Measurements from ENCODE around the gene UHRF1.
"Not testable (repeated sequence)": the region's sequence is repeated elsewhere in the genome, so short reads cannot be mapped to it uniquely, and the experiment has no call there.

UHRF1 gene

DNA sequence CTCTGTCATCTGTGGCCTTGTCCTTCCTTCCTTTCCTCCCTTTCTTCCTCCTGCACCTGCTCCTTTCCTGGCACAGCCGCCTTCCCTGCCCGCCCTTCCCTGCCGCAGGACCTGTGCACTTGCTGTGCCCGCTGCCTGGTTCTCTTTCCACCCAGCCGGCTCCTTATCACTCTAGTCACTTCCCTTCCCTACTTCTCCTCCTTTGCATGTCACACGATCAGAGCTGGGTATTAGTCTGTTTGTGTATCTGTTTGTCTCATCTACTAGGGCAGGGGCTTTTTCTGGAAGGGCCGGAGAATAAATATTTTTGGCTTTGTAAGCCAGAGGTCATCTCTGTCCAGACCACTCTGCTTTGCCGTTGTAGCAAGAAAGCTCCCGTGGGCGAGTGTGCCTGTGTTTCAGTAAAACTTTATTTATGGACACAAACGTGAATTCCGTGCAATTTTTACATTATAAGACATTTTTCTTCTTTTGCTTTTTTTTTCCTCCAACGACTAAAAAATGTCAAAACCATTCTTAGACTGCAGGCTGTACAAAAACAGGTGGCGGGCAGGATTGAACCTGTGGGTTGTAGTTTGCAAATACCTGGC, 65.7 kb downstream of the UHRF1 start:
- DNase-seq = no peak

- DNase-seq = not testable (repeated sequence)
Observed at GRCh38 chr19:4975601-4976000, 66.3 kb downstream of the UHRF1 start.

DNA sequence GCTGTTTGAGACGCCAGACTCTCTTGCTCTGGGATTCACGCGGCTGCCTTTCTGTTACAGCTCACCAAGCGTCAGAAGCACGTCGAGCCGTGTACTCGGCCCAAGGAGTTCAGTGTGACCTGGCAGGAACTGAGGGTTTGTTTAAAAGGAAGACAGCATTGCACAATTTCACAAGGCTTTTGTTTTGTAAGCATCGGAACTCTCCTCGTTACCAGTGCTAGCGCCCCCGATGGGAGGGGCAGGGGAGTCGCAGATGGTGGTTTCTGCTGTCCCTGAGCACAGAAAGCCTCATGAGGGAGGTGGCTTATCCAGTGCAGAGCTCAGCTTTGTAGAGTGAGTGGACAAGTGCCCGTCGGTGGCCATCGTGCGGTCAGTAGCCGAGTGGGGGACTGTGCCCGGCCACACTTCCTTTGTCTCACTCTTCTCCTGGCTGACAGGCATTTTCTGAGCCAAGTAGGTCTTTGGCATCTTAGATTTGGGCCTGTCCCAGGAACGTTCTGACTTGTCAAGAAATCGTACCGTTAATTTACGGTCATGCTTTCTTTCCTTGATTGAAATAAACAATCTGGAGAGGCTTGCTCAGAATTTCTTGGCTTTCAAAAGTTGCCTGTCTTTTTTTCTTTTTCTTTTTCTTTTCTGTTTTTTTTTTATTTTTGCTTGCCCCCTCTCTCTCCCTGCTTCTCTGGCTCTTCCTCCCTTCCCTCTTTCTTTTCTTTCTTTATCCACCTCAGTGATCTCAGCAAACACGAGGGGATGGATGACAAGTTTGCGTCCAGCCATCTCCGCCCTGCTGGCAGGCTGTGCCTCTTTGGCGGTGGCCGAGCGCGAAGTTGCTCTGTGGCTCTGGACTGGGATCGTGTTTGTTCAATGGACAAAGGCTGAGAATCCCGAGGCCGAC, 67.3 kb downstream of the UHRF1 start:
- DNase-seq = no peak

GRCh38 chr19:4977299-4978174, 68.2 kb downstream of the UHRF1 start:
- DNase-seq = no peak

- no peak for DNase-seq
Observed at GRCh38 chr19:4979211-4979807, 70.0 kb downstream of the UHRF1 start.

DNA sequence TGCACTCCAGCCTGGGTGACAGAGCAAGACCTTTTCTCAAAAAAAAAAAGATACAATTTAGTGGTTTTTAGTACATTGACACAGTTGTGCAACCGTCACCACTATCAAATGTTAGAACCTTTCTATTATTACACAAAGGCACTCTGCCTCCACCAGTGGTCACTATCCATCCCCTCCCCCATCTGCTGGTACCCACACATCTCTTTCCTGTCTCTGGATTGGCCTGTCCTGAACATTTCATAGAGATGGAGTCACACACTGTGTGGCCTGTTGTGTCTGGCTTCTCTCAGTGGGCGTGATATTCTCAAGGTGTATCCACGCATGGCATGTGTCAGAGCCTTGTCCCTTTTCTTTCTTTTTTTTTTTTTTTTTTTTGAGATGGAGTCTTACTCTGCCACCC, 70.8 kb downstream of the UHRF1 start:
- no peak for DNase-seq

- DNase-seq = no peak
Observed at GRCh38 chr19:4980838-4981680, 71.8 kb downstream of the UHRF1 start.

DNA sequence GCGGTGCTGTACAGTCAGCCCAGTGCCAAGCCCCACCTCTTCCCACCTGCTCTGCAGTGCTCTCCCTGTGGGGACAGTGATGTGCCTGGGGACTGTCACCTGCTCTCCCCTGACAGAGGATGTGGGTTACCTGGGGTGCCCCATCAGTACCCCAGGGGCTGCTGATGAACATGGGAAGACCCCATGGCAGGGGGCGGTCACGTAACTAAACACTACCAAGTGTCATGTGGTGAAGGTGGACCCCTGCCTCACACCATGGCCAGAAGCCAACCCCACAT, 72.3 kb downstream of the UHRF1 start:
- DNase-seq = no peak

GRCh38 chr19:4983346-4984105, 74.2 kb downstream of the UHRF1 start:
- DNase-seq = no peak

- DNase-seq = no peak
Observed at GRCh38 chr19:4984106-4984380, 74.7 kb downstream of the UHRF1 start.

DNA sequence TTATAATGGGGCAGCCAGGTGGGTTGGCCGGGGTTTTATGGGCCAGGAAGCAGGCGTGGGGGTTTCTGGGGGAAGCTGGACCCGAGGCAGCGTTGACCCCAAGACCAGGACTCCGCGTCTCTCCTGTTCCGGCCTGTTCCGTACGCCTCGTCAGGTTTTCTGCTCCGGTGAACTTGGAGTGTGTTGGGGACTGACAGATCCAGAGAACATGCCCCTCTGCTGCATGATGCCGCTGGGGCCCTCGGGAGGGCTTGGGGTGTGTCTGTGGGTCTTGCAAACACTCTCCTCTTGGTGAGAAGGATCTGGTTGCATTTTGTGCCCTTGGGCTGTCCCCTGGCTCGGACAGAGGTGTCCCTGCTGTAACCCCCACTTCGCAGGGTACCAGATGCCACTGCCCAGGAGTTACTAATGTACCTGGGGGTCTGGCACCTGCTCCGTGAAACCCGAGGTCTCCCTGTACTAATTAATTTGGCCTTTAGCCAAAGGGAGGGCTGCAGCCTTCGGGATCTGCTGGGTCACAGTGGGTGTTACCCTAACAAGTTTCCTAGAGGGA, 75.2 kb downstream of the UHRF1 start:
- DNase-seq = no peak

DNA sequence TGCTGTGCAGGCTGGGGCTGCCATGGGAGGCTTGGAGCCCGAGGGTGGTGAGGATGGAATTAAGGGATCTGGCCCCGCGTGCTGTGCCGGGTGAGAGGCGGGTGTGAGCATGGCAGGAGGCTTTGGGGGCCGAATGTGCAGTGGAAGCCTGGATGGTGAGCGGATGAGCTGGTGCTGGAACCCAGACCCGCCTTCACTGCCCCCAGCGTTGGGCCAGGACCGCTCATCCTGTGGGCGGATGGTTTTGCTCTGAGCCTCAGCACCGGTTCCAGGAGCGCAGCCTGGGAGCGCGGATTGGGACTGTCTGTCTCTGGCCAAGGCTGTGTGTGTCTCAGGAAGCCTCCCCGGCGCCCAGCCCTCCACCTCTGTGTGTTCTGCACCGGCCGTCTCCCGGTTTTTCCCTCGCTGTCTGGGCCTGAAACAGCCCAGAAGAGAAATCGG, 76.3 kb downstream of the UHRF1 start:
- no peak for DNase-seq

- no peak for DNase-seq
Observed at GRCh38 chr19:4986056-4986455, 76.8 kb downstream of the UHRF1 start.

- no peak for DNase-seq
Observed at GRCh38 chr19:4986471-4986891, 77.2 kb downstream of the UHRF1 start.

GRCh38 chr19:4987256-4987655, 78.0 kb downstream of the UHRF1 start:
- DNase-seq = no peak

DNA sequence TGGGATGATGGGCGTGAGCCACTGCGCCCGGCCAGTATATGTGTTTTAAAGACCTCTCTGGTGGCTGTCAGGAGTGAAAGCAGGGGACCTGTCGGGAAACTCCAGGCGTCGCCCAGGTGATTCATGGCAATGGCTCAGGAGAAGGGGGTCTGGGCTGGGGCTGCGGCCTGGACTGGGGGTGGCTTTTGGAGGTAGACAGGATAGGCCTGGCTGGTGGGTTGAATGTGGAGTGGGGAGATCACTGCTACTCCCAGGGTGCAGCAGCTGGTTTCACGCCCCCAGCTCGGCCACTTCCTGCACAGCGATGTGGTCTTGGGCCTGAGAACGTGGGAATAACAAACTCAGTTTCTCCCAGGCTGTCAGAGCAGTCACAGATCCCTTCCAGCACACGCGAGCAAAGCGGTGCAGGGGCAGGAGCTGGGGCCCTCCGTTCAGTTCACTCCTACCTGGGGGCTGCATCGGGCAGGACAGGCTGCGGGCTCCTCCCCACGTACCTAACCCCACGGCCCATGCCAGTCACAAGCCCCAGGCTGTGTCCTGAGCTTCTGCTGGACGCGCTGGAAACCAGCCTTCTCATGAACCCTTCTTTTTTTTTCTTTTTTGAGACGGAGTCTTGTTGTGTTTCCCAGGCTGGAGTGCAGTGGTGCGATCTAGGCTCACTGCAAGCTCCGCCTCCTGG, 78.5 kb downstream of the UHRF1 start:
- DNase-seq = no peak

DNA sequence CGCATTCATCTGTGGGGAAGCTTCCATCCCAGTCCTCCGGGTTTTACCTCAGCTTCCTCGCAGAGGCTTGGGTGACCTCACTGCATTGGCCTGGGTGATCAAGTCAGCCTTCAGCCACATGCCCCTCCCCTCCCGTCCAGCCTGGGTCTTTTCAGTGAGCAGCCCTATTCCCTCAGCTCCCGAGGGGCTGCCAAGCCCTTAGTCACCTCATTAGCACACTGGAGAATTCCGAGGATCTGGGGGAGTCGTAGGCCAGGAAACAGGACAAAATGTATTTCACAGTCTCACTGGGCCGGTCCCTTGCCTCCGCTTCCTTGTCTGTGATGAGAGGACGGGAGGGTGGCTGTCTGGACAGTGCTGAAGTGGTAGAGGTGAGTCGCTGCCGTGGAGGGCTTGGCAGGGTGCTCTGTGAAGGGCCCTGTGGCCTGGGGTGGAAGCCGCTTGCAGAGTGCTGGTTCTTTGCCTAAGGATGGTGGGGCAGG, 79.5 kb downstream of the UHRF1 start:
- no peak for DNase-seq

GRCh38 chr19:4990306-4990705, 81.0 kb downstream of the UHRF1 start:
- no peak for DNase-seq

DNA sequence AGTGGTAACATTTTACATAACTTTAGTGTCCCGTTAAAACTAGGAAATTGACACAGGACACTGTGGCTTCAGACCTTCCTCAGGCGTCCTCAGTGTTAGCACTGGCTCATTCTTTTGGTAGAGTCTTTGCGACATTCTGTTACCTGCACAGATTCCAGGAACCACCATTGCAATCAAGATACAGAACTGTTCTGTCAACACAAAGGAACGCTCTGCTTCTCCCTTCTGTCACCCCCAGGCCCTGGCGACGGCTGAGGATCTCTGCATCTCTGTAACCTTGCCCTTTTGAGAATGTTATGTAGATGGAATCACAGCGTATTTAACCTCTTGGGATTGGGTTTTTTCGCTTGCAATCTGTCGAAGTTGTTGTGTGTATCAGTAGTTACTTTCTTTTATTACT, 82.2 kb downstream of the UHRF1 start:
- no peak for DNase-seq

DNA sequence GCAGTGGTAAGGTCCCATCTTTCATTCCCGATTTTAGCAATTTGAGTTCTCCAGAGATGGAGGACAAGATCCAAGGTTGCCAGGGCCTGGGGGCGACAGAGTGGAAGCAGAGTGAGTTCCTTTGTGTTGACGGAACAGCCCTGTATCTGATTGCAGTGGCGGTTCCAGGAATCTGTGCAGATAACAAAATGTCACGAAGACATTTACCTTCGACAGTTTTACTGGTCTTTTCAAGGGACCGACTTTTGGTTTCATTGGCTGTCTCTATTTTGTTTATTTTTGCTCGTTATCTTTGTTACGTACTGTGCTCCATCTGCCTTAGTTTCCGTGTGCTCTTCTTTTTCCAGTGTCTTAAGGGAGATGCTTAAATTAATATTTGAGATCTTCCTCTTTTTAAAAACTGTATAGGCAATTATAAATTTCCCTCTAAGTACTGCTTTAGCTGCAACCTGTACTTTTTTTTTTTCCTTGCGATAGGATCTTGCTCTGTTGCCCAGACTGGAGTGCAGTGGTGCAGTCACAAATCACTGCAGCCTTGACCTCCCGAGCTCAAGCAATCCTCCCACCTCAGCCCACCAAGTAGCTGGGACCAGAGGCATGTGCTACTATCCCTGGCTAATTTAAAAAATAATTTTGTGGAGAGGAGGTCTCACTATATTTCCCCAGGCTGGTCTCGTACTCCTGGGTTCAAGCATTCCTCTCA, 82.8 kb downstream of the UHRF1 start:
- no peak for DNase-seq
